Upper lobe of left lung (tissue), 4 donors: ENCODE measurements around the gene GABPA.

ENCODE experiments used
- POLR2A ChIP-seq, 4 donors: fragments of 450-650 bp; IDR thresholded peaks; one replicate each; pipeline ENCODE4 v1.5.1; 2016 to 2017; ENCODE audit warnings: antibody characterized with exemption in 4 of 4, mild to moderate bottlenecking in 2 of 4
- POLR2AphosphoS5 ChIP-seq, 2 donors: sonication (generic); formaldehyde crosslinking; IDR thresholded peaks; one replicate each; pipeline ENCODE4 v1.5.1; 2017; ENCODE audit warnings: antibody characterized with exemption in 2 of 2
- TF ChIP-seq, protein P1 (sequence below), 6 experiments: fragments of 450-650 bp in 4 of 6; fragments of 200-600 bp in 2 of 6; sonication (generic) in 2 of 6; IDR thresholded peaks; one replicate each; pipeline ENCODE4 v1.5.1; 2016 to 2019; ENCODE audit warnings: antibody characterized with exemption in 6 of 6

DNA sequence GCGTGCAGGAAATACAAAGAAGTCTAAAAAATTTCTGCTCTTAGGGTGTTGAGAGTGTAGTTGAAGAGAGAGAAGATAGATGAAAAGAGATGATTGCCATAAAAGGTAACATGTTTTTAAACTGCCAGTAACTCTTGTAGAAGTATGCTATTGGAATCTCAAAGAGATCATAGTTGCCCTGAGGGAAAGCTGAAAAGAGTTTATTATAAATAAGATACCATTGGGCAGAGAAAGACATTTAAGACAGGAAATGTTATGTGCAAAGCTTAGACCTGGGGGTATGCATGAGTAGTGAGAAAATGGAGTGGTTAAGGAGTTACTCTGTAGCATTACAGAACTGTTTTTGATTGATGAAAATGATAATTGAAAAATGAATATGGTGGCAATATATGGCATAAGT lies 17.6 kb downstream of the GABPA start:
- TF ChIP-seq, protein P1, sequence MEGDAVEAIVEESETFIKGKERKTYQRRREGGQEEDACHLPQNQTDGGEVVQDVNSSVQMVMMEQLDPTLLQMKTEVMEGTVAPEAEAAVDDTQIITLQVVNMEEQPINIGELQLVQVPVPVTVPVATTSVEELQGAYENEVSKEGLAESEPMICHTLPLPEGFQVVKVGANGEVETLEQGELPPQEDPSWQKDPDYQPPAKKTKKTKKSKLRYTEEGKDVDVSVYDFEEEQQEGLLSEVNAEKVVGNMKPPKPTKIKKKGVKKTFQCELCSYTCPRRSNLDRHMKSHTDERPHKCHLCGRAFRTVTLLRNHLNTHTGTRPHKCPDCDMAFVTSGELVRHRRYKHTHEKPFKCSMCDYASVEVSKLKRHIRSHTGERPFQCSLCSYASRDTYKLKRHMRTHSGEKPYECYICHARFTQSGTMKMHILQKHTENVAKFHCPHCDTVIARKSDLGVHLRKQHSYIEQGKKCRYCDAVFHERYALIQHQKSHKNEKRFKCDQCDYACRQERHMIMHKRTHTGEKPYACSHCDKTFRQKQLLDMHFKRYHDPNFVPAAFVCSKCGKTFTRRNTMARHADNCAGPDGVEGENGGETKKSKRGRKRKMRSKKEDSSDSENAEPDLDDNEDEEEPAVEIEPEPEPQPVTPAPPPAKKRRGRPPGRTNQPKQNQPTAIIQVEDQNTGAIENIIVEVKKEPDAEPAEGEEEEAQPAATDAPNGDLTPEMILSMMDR (IDR thresholded peaks at IDR 0.05) = no peak
- TF ChIP-seq POLR2AphosphoS5 (IDR thresholded peaks at IDR 0.05) (no peak), POLR2A (IDR thresholded peaks at IDR 0.05) (no peak)
